Gastrocnemius medialis (tissue), 4 donors: ENCODE results near the gene SCAI. TPM values are rescaled to one million over a fixed set of nuclear protein-coding genes. Genes with fewer than 3 reads are reported as not detected.

Experiments used
- ATAC-seq, 2 donors: fragments of 150-250 bp; one replicate each; pipeline ENCODE4 v1.9.1; 2016
- DNase-seq, 2 donors: peaks; one replicate each; pipeline ENCODE4 v3.0.0-alpha.2; 2019
- H3K27ac ChIP-seq, 4 donors: fragments of 200-600 bp; sonication (generic); 1 replicate in 1 of 4; 2 replicates in 3 of 4; pipeline ENCODE4 v1.5.1; 2016 to 2018; ENCODE audit warnings: mild to moderate bottlenecking in 2 of 4, moderate library complexity in 1 of 4
- H3K27me3 ChIP-seq, 3 donors: fragments of 200-600 bp; sonication (generic) in 2 of 3; 1 replicate in 1 of 3; 2 replicates in 2 of 3; pipeline versions ENCODE4 v1.5.1 to v1.6.0; 2016 to 2019; ENCODE audit warnings: mild to moderate bottlenecking in 1 of 3, moderate library complexity in 1 of 3
- H3K36me3 ChIP-seq, 2 donors: fragments of 200-600 bp; sonication (generic) in 1 of 2; one replicate each; pipeline ENCODE4 v1.5.1; 2017 to 2018
- H3K4me1 ChIP-seq, 2 donors: fragments of 200-600 bp; sonication (generic) in 1 of 2; one replicate each; pipeline ENCODE4 v1.5.1; 2016 to 2017; ENCODE audit warnings: mild to moderate bottlenecking in 2 of 2
- H3K4me3 ChIP-seq, 4 donors: fragments of 200-600 bp; sonication (generic) in 3 of 4; 1 replicate in 1 of 4; 2 replicates in 3 of 4; pipeline ENCODE4 v1.5.1; 2016 to 2019; ENCODE audit warnings: mild to moderate bottlenecking in 2 of 4
- H3K9me3 ChIP-seq, 3 donors: fragments of 200-600 bp; sonication (generic) in 2 of 3; 1 replicate in 1 of 3; 2 replicates in 2 of 3; pipeline ENCODE4 v1.5.1; 2016 to 2019
- CTCF ChIP-seq, 5 experiments: fragments of 450-650 bp in 3 of 5; fragments of 200-600 bp in 2 of 5; sonication (generic) in 2 of 5; IDR thresholded peaks in 4 of 5; conservative IDR thresholded peaks in 1 of 5; 1 replicate in 4 of 5; 2 replicates in 1 of 5; pipeline ENCODE4 v1.5.1; 2016 to 2019; ENCODE audit warnings: antibody characterized with exemption in 5 of 5, mild to moderate bottlenecking in 3 of 5, moderate library complexity in 3 of 5
- POLR2A ChIP-seq, 2 donors: fragments of 450-650 bp; IDR thresholded peaks; one replicate each; pipeline ENCODE4 v1.6.1; 2017; ENCODE audit warnings: antibody characterized with exemption in 2 of 2, mild to moderate bottlenecking in 2 of 2, moderate library complexity in 2 of 2
- in situ Hi-C, 4 donors: fragments of 200-750 bp; cut with MboI; loops; one replicate each; pipeline versions ENCODE4 v1.15.0 to v1.8.0; 2017; ENCODE audit warnings: low sequenced_read_pairs in 4 of 4
- intact Hi-C: fragments of 100-400 bp; cut with DNase I; formaldehyde crosslinking; loops from one replicate; pipeline ENCODE4 v1.15.1; 2023; ENCODE audit warnings: low total_unique reads
- total RNA-seq, 4 donors: library from RNA; depleted of rRNA; stranded (reverse); fragments of >200 nt; gene quantifications; one replicate each; pipeline versions ENCODE4 v1.1.0 to v1.2.3, GENCODE V29; 2016

The SCAI gene
- total RNA-seq, 4 donors from 2014 or later: 1.1 to 4.7 (median 3.4) TPM

GRCh38 chr9:125140576-125140975, 2.8 kb downstream of the SCAI start:
- in situ Hi-C loops: loop anchor here (5.0 to 25.0 kb wide), 4 partner anchors 196 to 378 kb away; partner anchors contain the start of genes GOLGA1 (in 4 of the 4) and NR6A1 (in 2 of the 4)
- Histone ChIP-seq H3K4me3 (no peak overlapping the region), H3K36me3 (peaks cover 0 to 9% of the 10 kb centered on the region in 2 donors), H3K4me1 (peaks cover 10 to 15% of the 10 kb centered on the region in 2 donors), H3K27me3 (no peaks in the 10 kb centered on the region), H3K9me3 (no peaks in the 10 kb centered on the region), H3K27ac (no peak overlapping the region)
- DNase-seq (no peak), ATAC-seq (no peak)
- TF ChIP-seq POLR2A (IDR thresholded peaks at IDR 0.05): no peak
- TF ChIP-seq CTCF (IDR thresholded peaks at IDR 0.05 in 4 of 5, conservative IDR thresholded peaks at IDR 0.05 in 1 of 5): no peak
- intact Hi-C loops: loop anchor here (5.0 kb wide), 2 partner anchors 273 to 368 kb away; partner anchors contain the start of gene NR6A1

- H3K4me1 ChIP-seq: peaks cover 0 to under 1% of the 10 kb centered on the region in 2 donors
- H3K9me3 ChIP-seq: no peaks in the 10 kb centered on the region
- H3K4me3 ChIP-seq: no peak overlapping the region
- DNase-seq (no peak), ATAC-seq (no peak)
- no peaks in the 10 kb centered on the region for H3K27me3 ChIP-seq
- peaks cover 0 to 9% of the 10 kb centered on the region in 2 donors for H3K36me3 ChIP-seq
- in situ Hi-C loops: loop anchor here in 3 of 4 donors (25.0 kb wide), 2 partner anchors 200 to 375 kb away; partner anchors contain the start of genes NR6A1 (in 2 of the 3) and GOLGA1 (in 1 of the 3)
- no peak for TF ChIP-seq POLR2A (IDR thresholded peaks at IDR 0.05)
- TF ChIP-seq CTCF (IDR thresholded peaks at IDR 0.05 in 4 of 5, conservative IDR thresholded peaks at IDR 0.05 in 1 of 5): no peak
- no peak overlapping the region for H3K27ac ChIP-seq
- intact Hi-C loops: no loop called here
Observed at GRCh38 chr9:125137200-125137599, 6.1 kb downstream of the SCAI start.

GRCh38 chr9:125134976-125135375, 8.4 kb downstream of the SCAI start:
- no peak for TF ChIP-seq POLR2A (IDR thresholded peaks at IDR 0.05)
- no peak for TF ChIP-seq CTCF (IDR thresholded peaks at IDR 0.05 in 4 of 5, conservative IDR thresholded peaks at IDR 0.05 in 1 of 5)
- DNase-seq (no peak), ATAC-seq (no peak)
- H3K4me1 ChIP-seq: no peaks in the 10 kb centered on the region
- in situ Hi-C loops (loop anchor here in 3 of 4 donors (25.0 kb wide), 2 partner anchors 198 to 373 kb away; partner anchors contain the start of genes NR6A1 (in 2 of the 3) and GOLGA1 (in 1 of the 3)), intact Hi-C loops (no loop called here)
- peaks cover 0 to 6% of the 10 kb centered on the region in 2 donors for H3K36me3 ChIP-seq
- no peaks in the 10 kb centered on the region for H3K9me3 ChIP-seq
- no peak overlapping the region for H3K4me3 ChIP-seq
- H3K27me3 ChIP-seq: no peaks in the 10 kb centered on the region
- H3K27ac ChIP-seq: no peak overlapping the region

- no peak for ATAC-seq
- H3K27ac ChIP-seq: no peak overlapping the region
- no peak overlapping the region for H3K4me3 ChIP-seq
- intact Hi-C loops: no loop called here
- H3K27me3 ChIP-seq: no peaks in the 10 kb centered on the region
- TF ChIP-seq POLR2A (IDR thresholded peaks at IDR 0.05) (no peak), CTCF (IDR thresholded peaks at IDR 0.05 in 4 of 5, conservative IDR thresholded peaks at IDR 0.05 in 1 of 5) (no peak)
- no peaks in the 10 kb centered on the region for H3K9me3 ChIP-seq
- H3K4me1 ChIP-seq: no peaks in the 10 kb centered on the region
- in situ Hi-C loops: loop anchor here in 3 of 4 donors (25.0 kb wide), 2 partner anchors 196 to 371 kb away; partner anchors contain the start of genes NR6A1 (in 2 of the 3) and GOLGA1 (in 1 of the 3)
- no peak for DNase-seq
- H3K36me3 ChIP-seq: no peaks in the 10 kb centered on the region
Observed at GRCh38 chr9:125133403-125134329, 9.7 kb downstream of the SCAI start.
